TTC549 (cell line): Measurements from ENCODE around the gene MTA3.
A peak's percentile ranks its signal among the peaks of the same experiment; 100 is the strongest.

ENCODE experiments used
- FAIRE-seq: peaks from 2 replicates; lab custom pipeline; 2012; peaks lifted over from hg19 to GRCh38; lab: Jason Lieb, UNC

MTA3 gene

DNA sequence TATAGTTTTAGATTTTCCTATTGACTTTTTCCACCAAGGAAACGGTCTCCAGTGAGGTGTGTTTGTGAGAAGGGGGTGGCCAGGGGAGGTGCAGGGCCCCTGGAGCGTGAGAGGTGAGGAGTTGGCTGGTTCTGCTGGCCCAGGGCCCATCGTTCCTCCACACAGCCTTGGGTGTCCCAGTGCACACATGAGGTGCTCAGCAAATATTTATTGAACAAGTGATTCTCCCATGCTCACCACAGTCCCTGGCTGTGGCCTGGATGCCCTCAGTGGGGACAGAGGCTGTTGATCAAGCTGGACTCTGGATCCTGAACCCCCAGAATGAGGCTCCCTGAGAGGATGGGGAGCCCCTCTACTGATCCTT lies 219.0 kb downstream of the MTA3 start:
- FAIRE-seq, result no peak

GRCh38 chr2:42787788-42788477 lies 219.5 kb downstream of the MTA3 start:
- no peak for FAIRE-seq

GRCh38 chr2:42788478-42788793 lies 220.0 kb downstream of the MTA3 start:
- no peak for FAIRE-seq

- no peak for FAIRE-seq
Observed at GRCh38 chr2:42788882-42789281, 220.4 kb downstream of the MTA3 start.

DNA sequence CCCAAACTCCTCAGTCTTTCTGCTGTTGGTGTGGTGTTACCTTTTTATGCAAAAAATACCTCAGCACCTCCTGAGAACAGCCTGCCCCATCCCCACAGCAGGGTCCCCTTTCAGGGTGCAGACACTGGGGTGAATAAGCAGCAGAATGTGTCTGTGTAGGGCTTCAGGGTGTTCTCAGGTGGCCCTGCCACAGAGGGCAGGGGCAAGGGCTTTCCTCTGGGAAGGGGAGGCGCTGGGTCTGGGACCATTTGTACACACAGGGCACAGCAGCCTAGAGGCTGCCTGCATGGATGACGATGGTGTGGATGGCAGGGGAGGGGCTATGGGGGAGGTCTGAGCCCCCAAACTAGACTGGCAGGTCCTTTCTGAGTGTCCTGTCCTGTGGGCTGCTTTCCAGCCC lies 221.3 kb downstream of the MTA3 start:
- no peak for FAIRE-seq

DNA sequence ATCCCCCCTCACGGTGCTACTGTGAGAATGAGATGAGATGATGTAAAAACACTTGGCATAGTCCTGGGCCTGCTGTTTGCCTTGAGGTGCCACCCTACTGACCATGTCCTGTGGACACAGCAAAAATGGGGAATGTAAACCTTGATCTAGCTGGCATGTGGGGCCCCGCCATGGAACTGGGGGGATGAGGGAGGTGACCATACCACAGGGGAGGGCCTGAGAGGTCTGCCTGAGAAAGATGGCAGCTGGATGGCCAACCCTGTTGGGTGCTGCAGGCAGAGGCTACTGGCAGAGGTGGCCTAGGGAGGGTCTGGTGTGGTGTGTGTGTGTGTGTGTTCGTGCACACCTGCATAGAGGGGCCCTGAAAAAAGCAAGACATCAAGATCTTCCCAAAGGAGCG lies 223.2 kb downstream of the MTA3 start:
- FAIRE-seq, result no peak

DNA sequence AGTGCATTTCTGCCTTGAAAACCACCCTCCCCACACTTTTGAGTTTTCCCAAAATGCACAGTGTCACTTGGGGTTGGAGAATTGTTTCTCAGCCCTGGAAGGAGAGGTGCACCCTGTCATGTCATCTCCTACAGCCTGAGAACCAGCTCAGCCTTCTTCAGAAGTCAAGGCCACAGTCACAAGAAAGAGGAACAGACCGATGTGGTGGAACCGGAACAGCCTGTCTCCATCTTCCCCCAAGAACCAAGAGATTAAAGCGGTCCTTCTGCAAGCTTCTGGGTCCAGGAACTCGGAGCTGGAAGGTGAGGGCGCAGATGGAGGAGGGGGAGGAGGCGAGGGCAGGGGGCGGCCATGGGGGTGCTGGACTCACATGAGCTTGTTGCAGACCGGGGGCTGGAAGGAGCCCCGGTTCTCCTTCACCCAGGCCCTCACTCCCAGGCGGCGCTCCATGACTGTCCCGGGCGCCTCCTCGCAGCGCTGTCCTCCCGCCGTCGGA lies 223.7 kb downstream of the MTA3 start:
- FAIRE-seq, result no peak

DNA sequence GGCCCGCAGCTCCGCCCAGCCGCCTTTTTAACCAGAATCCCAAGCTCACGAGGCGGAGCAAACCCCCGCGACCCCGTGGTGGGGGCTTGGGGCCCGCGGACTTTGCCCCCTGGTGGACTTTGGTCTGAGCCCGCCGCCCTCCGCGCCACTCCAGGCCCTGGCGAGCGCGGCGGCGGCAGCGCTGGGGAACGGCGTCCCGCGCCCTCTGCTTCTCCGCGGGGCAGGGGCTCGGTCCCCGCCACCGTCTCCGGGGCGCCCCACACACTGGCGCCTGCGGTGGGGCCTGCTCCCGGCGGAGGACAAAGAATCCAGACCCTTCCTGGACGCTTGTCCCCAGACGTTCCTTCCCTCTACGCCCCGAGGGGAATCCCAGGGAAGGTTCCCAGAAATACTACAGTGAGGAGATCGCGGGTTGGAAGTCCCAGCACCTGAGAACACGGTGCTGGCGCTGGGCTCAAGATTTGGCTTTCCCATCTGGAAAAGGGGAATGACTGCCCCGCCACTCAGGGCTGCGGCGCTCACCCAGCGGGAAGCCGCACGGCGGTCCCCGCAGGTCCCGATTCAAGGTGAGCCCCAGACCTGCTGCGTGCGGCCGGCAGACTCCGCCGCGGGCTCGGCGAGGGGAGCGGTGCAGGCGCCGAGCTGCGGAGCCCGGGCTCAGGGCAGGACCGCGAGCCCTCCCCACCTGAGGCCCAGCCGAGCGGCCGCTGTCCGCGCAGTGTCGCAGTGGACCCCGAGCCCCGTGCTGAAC lies 224.3 kb downstream of the MTA3 start, which contains the start of gene HAAO:
Gene HAAO (minus strand): TSS at position 1 of the 751 bp plus-strand sequence. CDS start 47 bp downstream, outside the sequence.
- no peak for FAIRE-seq

GRCh38 chr2:42793334-42794270 lies 225.2 kb downstream of the MTA3 start:
- FAIRE-seq, result no peak

GRCh38 chr2:42794271-42795046 lies 226.0 kb downstream of the MTA3 start:
- FAIRE-seq, result peak; percentile 23

- FAIRE-seq, result no peak
Observed at GRCh38 chr2:42795275-42795674, 226.8 kb downstream of the MTA3 start.

DNA sequence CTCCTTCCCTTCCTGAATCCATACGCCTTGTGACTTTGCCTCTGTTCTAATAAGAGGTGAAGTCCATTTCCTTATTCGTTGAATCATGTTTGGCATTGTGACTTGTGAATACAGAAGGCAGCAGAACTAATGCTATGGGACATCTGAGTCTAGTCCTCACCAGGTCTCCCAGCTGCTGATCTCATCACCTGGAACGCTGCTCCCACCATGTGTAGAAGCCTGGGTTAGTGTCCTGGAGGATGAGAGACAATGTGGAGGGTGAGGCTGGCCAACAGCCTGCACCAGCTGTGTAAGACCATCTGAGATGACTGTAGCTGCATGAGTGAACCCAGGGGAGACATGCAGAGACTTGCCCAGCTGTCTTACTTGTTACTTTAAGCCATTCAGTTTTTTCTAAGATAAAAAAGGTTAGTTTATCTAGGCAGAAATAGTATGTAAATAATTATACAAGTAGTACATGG lies 227.4 kb downstream of the MTA3 start:
- no peak for FAIRE-seq

- peak; percentile 7 for FAIRE-seq
Observed at GRCh38 chr2:42796427-42797248, 228.2 kb downstream of the MTA3 start.

DNA sequence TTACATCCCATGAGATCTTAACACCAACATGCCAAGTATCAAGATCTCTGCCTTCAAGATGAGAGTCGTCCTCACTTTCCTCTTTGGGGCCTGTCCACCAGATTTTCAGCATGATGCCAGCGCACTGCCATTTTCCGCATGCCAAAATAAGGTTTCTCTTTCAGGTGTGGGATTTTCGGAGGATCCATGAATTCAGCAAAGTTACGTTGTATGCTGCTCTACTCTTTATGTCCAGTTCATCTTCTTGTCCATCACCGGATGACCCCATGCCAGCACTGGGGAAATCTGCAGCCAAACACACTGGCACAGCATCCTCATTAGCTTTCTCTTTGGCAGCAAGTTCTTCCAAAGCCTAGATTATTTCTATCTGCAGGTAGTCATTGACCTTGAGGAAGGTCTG lies 228.8 kb downstream of the MTA3 start:
- FAIRE-seq, result no peak

- no peak for FAIRE-seq
Observed at GRCh38 chr2:42799881-42800280, 231.4 kb downstream of the MTA3 start.

DNA sequence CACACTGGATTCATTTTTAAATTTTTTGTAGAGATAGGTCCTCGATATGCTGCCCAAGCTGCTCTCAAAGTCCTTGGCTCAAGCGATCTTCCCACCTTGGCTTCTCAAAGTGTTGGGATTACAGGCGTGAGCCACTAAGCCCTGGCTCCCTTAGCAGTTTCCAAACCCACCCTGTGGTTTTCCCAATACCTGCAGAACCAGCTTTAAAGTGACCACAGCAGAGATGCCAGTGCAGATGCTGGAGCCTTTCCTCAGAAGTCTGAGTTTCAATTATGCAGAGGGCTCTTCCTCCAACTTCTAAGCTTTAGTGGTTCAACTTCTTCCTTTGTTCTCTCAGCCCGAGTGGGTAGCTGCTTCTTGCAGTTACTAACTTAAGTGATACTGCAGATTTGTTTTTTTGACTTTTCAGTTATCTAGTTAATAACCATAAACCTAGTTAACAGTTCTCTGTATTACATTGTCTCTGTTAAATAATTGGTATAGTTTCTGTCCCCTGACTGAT lies 232.1 kb downstream of the MTA3 start:
- FAIRE-seq, result no peak

DNA sequence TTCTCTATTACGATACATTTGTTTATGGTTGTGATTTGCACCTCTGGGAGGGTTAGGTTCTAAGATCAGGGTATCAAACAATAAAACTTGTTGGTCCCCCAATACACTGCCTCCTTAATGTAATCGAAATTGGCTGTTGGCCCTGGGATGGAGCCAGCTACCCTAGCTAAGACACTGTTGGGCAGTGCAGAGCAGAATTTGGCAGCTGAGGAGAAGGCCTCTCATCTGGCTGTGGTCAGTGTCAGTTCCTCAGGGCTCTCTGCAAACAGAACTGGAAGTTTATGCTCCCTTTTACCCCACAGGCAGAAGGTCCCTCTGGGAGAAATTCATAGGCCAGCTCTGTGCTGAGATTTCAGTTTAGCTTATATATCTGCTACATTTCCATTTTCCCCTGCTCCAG lies 232.5 kb downstream of the MTA3 start:
- no peak for FAIRE-seq

- no peak for FAIRE-seq
Observed at GRCh38 chr2:42801381-42801780, 232.9 kb downstream of the MTA3 start.

DNA sequence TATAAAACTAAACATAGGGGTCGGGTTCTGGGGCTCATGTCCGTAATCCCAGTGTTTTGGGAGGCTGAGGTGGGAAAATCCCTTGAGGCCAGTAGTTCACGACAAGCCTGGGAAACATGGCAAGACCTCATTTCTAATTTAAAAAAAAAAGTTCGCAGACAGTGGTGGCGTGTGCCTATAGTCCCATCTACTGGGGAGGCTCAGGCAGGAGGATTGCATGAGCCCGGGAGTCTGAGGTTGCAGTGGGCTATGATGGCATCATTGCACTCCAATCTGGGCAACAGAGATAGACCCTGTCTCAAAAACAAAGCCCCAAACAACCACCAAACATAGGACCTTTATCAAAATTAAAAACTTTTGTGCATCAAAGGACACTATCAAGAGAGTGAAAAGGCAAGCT lies 233.7 kb downstream of the MTA3 start:
- no peak for FAIRE-seq

GRCh38 chr2:42804338-42804737 lies 235.9 kb downstream of the MTA3 start:
- FAIRE-seq, result no peak

GRCh38 chr2:42804891-42805290 lies 236.5 kb downstream of the MTA3 start:
- FAIRE-seq, result no peak
